GM12875 (cell line): ENCODE results near the gene POU6F1.
"Not testable (repeated sequence)": the region's sequence is repeated elsewhere in the genome, so short reads cannot be mapped to it uniquely, and the experiment has no call there.

Experiments used
- H3K4me3 ChIP-seq: one replicate; pipeline ENCODE4 v1.5.1; 2011; ENCODE audit warnings: low read depth, low read length, control low read depth
- TF ChIP-seq, protein P1 (sequence below): IDR thresholded peaks from 2 replicates; pipeline ENCODE4 v1.5.1; 2011; ENCODE audit warnings: low read depth, mild to moderate bottlenecking, control low read depth, inconsistent platforms, low read length, moderate library complexity, borderline replicate concordance; ENCODE audit not compliant: insufficient read depth

POU6F1 gene

DNA sequence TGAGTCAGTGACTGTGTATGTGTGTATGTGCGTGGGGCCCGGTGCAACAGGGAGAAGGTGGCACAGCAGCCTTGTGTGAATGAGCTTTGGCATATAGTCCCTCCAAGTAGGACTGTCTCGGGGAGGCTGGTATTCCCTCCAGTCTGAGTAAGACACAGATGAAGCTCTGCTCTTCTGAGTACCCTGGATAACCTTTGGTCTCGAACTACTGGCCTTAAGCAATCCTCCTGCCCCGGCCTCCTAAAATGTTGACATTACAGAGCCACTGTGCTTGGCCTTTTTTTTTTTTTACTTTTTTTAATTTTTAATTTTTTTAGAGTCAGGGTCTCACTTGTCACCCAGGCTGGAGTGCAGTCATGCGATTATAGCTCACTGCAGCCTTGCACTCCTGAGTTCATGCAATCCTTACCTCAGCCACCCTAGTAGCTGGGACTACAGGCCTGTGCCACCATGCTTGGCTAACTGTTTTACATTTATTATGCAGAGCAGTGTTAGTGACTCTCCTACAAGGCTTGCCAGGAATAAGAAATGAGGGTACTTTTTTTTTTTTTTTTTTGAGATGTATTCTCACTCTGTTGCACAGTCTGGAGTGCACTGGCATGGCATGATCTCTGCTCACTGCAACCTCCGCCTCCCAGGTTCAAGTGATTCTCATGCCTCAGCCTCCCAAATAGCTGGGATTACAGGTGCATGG, 11.4 kb upstream of the POU6F1 start:
- TF ChIP-seq, protein P1, sequence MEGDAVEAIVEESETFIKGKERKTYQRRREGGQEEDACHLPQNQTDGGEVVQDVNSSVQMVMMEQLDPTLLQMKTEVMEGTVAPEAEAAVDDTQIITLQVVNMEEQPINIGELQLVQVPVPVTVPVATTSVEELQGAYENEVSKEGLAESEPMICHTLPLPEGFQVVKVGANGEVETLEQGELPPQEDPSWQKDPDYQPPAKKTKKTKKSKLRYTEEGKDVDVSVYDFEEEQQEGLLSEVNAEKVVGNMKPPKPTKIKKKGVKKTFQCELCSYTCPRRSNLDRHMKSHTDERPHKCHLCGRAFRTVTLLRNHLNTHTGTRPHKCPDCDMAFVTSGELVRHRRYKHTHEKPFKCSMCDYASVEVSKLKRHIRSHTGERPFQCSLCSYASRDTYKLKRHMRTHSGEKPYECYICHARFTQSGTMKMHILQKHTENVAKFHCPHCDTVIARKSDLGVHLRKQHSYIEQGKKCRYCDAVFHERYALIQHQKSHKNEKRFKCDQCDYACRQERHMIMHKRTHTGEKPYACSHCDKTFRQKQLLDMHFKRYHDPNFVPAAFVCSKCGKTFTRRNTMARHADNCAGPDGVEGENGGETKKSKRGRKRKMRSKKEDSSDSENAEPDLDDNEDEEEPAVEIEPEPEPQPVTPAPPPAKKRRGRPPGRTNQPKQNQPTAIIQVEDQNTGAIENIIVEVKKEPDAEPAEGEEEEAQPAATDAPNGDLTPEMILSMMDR: no peak
- H3K4me3 ChIP-seq: no peak overlapping the region

DNA sequence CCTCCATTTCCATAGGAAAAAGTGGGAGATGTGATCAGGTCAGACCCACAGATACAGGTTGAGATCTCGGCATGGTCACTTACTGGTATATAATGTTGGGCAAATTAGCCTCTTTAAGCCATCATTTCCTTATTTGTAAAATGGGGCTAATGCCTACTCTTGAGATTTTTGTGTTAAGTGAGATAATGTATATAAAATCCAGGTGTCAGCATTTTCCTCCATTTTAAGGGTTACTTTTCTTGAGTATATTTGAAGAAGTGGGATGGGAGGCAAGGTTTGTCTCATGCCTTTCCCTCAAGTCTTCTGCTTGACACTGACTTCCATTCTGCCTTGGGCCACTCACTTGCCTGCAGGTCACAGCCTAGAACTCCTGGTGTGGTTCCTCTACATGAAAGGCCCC, 10.1 kb upstream of the POU6F1 start:
- TF ChIP-seq, protein P1: no peak
- no peak overlapping the region for H3K4me3 ChIP-seq

- H3K4me3 ChIP-seq: not testable (repeated sequence)
Observed at GRCh38 chr12:51227112-51227511, 9.2 kb upstream of the POU6F1 start.

DNA sequence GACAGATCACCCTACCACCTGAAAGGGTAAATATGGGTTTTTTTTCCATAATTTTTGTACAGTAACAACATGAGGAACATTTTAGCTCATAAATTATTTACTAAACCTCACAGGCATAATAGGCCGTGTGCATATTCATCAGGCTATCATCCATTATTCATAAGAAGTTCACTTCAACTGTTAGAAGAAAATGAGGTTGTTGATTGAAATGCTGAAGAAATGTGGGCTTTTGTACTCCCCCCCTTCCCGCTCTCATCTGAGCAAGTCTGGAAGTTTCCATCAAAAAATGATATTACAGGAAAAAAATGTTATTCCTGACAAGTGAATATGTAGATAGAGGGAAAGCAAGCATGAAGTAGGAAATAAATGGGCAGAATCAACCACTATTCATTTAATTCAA, 7.9 kb upstream of the POU6F1 start:
- H3K4me3 ChIP-seq: no peak overlapping the region
- TF ChIP-seq, protein P1: no peak

DNA sequence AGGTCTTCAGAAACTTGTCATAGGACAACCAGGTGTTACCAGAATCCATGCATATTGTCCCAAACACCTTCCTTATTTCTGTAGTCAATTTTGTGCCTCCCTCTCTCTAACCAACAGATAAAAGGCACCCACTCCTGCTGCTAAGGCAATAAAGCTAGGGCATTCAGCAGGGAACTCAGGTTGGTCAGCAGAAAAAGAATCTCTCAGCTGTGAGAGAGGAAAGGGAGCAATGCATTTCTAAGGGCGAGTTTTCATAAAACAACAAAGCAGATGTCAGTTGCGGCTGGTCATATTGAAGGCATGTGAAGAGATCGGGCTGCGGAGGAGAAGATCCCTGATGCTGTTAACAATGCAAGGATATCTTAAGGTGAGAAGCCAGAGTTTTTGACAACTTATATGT, 7.4 kb upstream of the POU6F1 start:
- TF ChIP-seq, protein P1: no peak
- H3K4me3 ChIP-seq: no peak overlapping the region

DNA sequence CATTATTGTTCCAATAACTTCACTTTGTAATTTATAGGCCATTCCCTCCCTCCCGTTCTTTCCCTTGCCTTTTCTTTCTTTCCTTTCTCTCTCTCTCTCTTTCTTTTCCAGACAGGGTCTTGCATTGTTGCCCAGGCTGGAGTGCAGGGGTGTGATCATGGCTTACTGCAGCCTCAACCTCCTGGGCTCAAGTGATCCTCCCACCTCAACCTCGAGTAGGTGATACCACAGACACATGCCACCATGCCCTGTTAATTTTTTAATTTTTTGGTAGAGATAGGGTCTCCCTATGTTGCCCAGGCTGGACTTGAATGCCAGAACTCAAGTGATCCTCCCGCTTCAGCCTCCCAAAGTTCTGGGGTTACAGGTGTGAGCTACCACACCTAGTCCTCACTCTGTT, 6.8 kb upstream of the POU6F1 start:
- TF ChIP-seq, protein P1: no peak

GRCh38 chr12:51222461-51222860, 4.6 kb upstream of the POU6F1 start:
- no peak overlapping the region for H3K4me3 ChIP-seq
- TF ChIP-seq, protein P1: no peak

More for the DNA sequence above, 6.8 kb upstream of the POU6F1 start:
- no peak overlapping the region for H3K4me3 ChIP-seq

DNA sequence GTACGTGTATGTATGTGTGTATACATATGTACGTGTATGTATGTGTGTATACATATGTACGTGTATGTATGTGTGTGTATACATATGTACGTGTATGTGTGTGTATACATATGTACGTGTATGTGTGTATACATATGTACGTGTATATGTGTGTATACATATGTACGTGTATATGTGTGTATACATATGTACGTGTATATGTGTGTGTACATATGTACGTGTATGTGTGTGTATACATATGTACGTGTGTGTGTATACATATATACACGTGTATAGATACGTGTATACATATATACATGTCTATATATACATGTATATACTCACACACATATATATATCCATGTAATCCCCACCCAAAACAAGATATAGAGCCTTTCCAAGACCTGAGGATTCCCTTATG, 2.0 kb upstream of the POU6F1 start:
- not testable (repeated sequence) for H3K4me3 ChIP-seq
